BLaER1 treated with 17β-estradiol and CSF1 and Interleukin-3, amounts not matched to agents 10 nM and 100 nM (cell line): ENCODE measurements around the gene TMEM231.
"Not testable (repeated sequence)": the region's sequence is repeated elsewhere in the genome, so short reads cannot be mapped to it uniquely, and the experiment has no call there.

ENCODE experiments used
- H3K27ac ChIP-seq, 11 experiments: shearing (Covaris generic); formaldehyde crosslinking; 2 replicates each; pipeline ENCODE4 v1.8.1; 2022
- H3K27me3 ChIP-seq, 11 experiments: shearing (Covaris generic); formaldehyde crosslinking; 2 replicates each; pipeline ENCODE4 v1.8.1; 2022
- H3K36me3 ChIP-seq, 11 experiments: shearing (Covaris generic); formaldehyde crosslinking; 2 replicates each; pipeline ENCODE4 v1.8.1; 2022
- H3K4me1 ChIP-seq, 10 experiments: shearing (Covaris generic); formaldehyde crosslinking; 2 replicates each; pipeline ENCODE4 v1.8.1; 2022
- H3K4me2 ChIP-seq, 11 experiments: shearing (Covaris generic); formaldehyde crosslinking; 2 replicates each; pipeline ENCODE4 v1.8.1; 2022
- H3K4me3 ChIP-seq, 10 experiments: shearing (Covaris generic); formaldehyde crosslinking; 2 replicates each; pipeline ENCODE4 v1.8.1; 2022
- H3K9ac ChIP-seq, 11 experiments: shearing (Covaris generic); formaldehyde crosslinking; 2 replicates each; pipeline ENCODE4 v1.8.1; 2022
- H3K9me3 ChIP-seq, 11 experiments: shearing (Covaris generic); formaldehyde crosslinking; replicated peaks in 1 of 11; 2 replicates each; pipeline ENCODE4 v1.8.1; 2022
- H4K20me1 ChIP-seq, 11 experiments: shearing (Covaris generic); formaldehyde crosslinking; 2 replicates each; pipeline ENCODE4 v1.8.1; 2022
- Cebpa-rat ChIP-seq, 11 experiments: shearing (Covaris generic); IDR thresholded peaks; 2 replicates each; pipeline ENCODE4 v1.8.1; 2022

TMEM231 gene

DNA sequence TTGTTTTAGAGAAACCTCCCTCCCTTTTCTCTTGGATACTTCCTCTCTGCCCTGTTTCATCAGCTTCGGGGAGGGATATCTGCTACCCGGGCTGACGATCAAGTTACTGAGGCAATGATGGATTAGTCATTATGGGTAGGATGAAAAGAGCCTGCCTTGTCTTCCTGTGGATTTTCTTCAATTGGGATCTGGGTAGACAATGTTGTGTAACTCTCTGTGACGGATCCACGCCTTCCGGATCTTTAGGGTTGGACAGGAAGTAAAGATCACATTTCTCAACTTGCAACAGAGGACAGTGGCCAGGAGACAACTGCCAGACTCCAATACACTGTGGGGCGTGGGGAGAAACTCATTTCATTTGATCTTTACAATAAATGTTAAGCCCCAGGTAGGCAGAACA, 49.5 kb downstream of the TMEM231 start:
- Histone ChIP-seq H4K20me1 (no peaks in the 10 kb centered on the region), H3K27me3 (no peaks in the 10 kb centered on the region), H3K4me2 (peak overlapping the region; percentile 38 to 77 (median 58); a peak in 20 of 22 replicates), H3K9ac (peak overlapping the region in 4 of 11 experiments; percentile 3 to 48 (median 26); a peak in 6 of 22 replicates), H3K27ac (peak overlapping the region in 10 of 11 experiments; percentile 51 to 76 (median 58); a peak in 20 of 22 replicates), H3K4me3 (peak overlapping the region in 5 of 10 experiments; percentile 4 to 26 (median 7); a peak in 5 of 20 replicates), H3K4me1 (peaks cover 30 to 68% (median 54%) of the 10 kb centered on the region in 10 experiments), H3K36me3 (peaks cover 0 to 16% (median 0%) of the 10 kb centered on the region in 11 experiments; a peak in 2 of 22 replicates), H3K9me3 (peaks cover 0 to 69% (median 40%) of the 10 kb centered on the region in 11 experiments; a peak in 16 of 22 replicates)
- peak in 5 of 11 experiments; percentile 42 to 75 (median 69); a peak in 8 of 22 replicates for TF ChIP-seq Cebpa-rat (IDR thresholded peaks at IDR 0.05)

DNA sequence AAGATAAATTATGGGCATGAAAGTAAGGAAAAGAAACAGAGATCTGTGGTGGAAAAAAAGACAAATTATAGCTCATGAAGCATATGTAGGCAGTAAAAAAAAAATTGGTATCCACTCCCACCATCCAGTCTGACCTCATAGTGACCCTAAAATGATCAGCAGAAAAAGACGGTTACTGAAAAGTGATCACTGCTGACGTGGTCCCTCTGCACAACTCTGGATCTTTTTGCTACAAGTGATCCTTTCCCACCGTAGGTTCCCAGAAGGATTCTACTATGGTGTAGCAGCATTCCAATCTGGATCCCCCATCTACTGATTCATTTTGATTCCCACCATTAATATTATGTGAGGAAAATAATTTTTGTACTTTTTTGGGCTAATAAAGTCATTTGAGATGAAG, 49.9 kb downstream of the TMEM231 start:
- H3K27me3 ChIP-seq, result no peaks in the 10 kb centered on the region
- peak overlapping the region in 2 of 10 experiments; percentile 7 to 23; a peak in 3 of 20 replicates for H3K4me3 ChIP-seq
- peaks cover 0 to 16% (median 0%) of the 10 kb centered on the region in 11 experiments; a peak in 2 of 22 replicates for H3K36me3 ChIP-seq
- peak overlapping the region; percentile 38 to 77 (median 58) for H3K4me2 ChIP-seq
- peak overlapping the region in 10 of 11 experiments; percentile 51 to 76 (median 58); a peak in 21 of 22 replicates for H3K27ac ChIP-seq
- peaks cover 0 to 73% (median 41%) of the 10 kb centered on the region in 11 experiments; a peak in 16 of 22 replicates for H3K9me3 ChIP-seq
- H3K4me1 ChIP-seq, result peaks cover 30 to 68% (median 54%) of the 10 kb centered on the region in 10 experiments
- H3K9ac ChIP-seq, result peak overlapping the region in 5 of 11 experiments; percentile 3 to 27 (median 21); a peak in 6 of 22 replicates
- H4K20me1 ChIP-seq, result no peaks in the 10 kb centered on the region
- no peak for TF ChIP-seq Cebpa-rat (IDR thresholded peaks at IDR 0.05)

DNA sequence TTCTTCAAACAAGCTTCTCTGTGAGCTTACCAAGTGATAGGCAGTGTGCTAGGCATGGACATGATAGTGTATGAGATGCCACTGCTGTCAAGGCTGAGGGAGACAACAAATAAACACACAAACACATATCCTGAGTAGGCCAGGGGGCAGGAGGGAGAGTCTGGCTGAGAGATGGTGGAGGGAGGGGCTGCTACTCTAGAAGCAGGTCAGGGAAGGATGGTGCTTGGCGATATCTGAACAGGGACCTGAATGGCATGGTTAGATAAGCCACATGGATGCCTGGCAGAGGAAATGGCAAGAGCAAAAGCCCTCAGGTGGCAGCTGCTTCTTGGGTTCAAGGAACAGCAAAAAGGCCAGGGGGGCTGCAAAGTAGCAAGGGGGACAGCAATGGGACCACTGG, 52.3 kb downstream of the TMEM231 start:
- TF ChIP-seq Cebpa-rat (IDR thresholded peaks at IDR 0.05), result no peak

DNA sequence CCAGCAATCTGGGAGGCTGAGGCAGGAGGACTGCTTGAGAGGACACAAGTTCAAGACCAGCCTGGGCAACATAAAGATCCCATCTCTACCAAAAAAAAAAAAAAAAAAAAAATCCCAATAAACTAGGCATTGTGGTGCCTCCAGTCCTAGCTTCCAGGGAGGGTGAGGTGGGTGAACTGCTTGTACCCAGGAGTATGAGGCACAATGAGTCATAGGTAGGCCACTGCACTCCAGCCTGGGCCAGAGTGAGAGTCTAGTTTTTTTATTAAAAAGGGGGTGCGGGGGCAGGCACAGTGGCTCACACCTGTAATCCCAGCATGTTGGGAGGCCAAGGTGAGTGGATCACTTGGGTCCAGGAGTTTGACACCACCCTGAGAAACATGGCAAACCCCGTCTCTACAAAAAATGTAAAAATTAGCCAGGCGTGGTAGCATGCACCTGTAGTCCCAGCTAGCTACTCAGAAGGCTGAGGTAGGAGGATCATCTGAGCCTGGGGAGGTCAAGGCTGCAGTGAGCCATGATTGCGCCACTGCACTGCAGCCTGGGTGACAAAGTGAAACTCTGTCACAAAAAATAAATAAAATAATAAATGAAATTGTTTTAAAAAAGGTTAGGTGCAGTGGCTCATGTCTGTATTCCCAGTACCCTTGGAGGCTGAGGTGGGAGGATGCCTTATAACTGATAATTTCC, 53.0 kb downstream of the TMEM231 start:
- Histone ChIP-seq H3K36me3 (peaks cover 0 to 16% (median 0%) of the 10 kb centered on the region in 11 experiments; a peak in 2 of 22 replicates), H3K27me3 (no peaks in the 10 kb centered on the region), H4K20me1 (no peaks in the 10 kb centered on the region), H3K9ac (no peak overlapping the region), H3K27ac (no peak overlapping the region), H3K9me3 (peaks cover 0 to 57% (median 35%) of the 10 kb centered on the region in 11 experiments; a peak in 16 of 22 replicates), H3K4me1 (peaks cover 21 to 73% (median 52%) of the 10 kb centered on the region in 10 experiments), H3K4me3 (no peak overlapping the region), H3K4me2 (peak overlapping the region in 6 of 11 experiments; percentile 7 to 58 (median 51); a peak in 12 of 22 replicates)
- TF ChIP-seq Cebpa-rat (IDR thresholded peaks at IDR 0.05), result no peak

More for the DNA sequence above, 52.3 kb downstream of the TMEM231 start:
- H3K36me3 ChIP-seq, result peaks cover 0 to 16% (median 0%) of the 10 kb centered on the region in 11 experiments; a peak in 2 of 22 replicates
- peak overlapping the region in 7 of 11 experiments; percentile 7 to 58 (median 51); a peak in 10 of 22 replicates for H3K4me2 ChIP-seq
- peaks cover 0 to 64% (median 43%) of the 10 kb centered on the region in 11 experiments; a peak in 16 of 22 replicates for H3K9me3 ChIP-seq
- H3K4me1 ChIP-seq, result peaks cover 21 to 66% (median 52%) of the 10 kb centered on the region in 10 experiments
- H3K4me3 ChIP-seq, result peak overlapping the region in 2 of 10 experiments; percentile 14 to 20; a peak in 2 of 20 replicates
- H3K27me3 ChIP-seq, result no peaks in the 10 kb centered on the region
- no peak overlapping the region for H3K9ac ChIP-seq
- H3K27ac ChIP-seq, result no peak overlapping the region
- no peaks in the 10 kb centered on the region for H4K20me1 ChIP-seq

DNA sequence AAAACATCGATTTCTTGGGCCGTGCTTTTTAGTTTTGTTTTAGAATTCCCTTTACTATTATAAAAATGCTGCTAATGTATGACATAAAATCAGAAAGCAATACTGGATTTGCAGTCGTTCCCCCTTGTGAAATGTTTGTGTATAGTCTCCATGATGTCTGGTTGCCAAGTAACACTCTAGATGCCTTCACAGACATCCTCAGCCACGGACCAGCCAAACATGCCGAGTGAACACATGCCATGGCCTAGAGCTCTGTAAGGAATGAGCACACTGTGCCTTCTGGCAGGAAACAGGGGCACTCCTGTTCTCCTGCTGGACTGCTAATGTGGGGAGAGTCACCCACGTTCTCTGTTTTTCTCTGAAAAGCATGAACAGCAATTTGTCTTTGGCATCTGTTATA, 54.2 kb downstream of the TMEM231 start:
- H3K36me3 ChIP-seq, H3K27ac ChIP-seq, H3K27me3 ChIP-seq, H4K20me1 ChIP-seq, H3K9ac ChIP-seq, H3K4me2 ChIP-seq, H3K4me3 ChIP-seq: not testable (repeated sequence)
- Histone ChIP-seq H3K9me3 (peaks cover 0 to 45% (median 23%) of the 10 kb centered on the region in 11 experiments; a peak in 12 of 22 replicates), H3K4me1 (peaks cover 15 to 72% (median 41%) of the 10 kb centered on the region in 10 experiments)

DNA sequence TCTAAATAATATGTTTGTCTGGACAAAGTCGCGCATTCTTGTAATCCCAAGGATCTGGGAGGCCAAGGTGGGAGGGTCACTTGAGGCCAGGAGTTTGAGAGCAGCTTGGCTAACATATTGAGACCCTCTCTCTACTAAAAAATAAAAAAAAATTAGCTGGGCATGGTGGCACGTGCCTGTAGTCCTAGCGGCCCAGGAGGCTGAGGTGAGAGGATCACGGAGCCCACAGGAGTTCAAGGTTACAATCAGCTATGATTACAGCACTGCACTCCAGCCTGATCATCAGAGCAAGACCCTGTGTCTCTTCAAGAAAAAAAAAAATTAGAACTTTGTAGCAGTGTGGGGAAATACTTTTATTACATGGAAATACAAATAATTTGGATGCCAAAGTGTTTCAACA, 54.7 kb downstream of the TMEM231 start:
- peaks cover 12 to 72% (median 37%) of the 10 kb centered on the region in 10 experiments for H3K4me1 ChIP-seq
- H3K27me3 ChIP-seq, result no peaks in the 10 kb centered on the region
- 0 out of 22 replicates have a peak, but pooled peaks cover 0 to 5% (median 0%) of the 10 kb centered on the region in 11 experiments for H3K36me3 ChIP-seq
- H3K4me3 ChIP-seq, result no peak overlapping the region
- H3K4me2 ChIP-seq, result peak overlapping the region in 2 of 11 experiments; percentile 8 to 10; a peak in 1 of 22 replicates
- no peak for TF ChIP-seq Cebpa-rat (IDR thresholded peaks at IDR 0.05)
- no peak overlapping the region for H3K9ac ChIP-seq
- peaks cover 0 to 40% (median 19%) of the 10 kb centered on the region in 11 experiments; a peak in 11 of 22 replicates for H3K9me3 ChIP-seq
- no peak overlapping the region for H3K27ac ChIP-seq
- no peaks in the 10 kb centered on the region for H4K20me1 ChIP-seq

DNA sequence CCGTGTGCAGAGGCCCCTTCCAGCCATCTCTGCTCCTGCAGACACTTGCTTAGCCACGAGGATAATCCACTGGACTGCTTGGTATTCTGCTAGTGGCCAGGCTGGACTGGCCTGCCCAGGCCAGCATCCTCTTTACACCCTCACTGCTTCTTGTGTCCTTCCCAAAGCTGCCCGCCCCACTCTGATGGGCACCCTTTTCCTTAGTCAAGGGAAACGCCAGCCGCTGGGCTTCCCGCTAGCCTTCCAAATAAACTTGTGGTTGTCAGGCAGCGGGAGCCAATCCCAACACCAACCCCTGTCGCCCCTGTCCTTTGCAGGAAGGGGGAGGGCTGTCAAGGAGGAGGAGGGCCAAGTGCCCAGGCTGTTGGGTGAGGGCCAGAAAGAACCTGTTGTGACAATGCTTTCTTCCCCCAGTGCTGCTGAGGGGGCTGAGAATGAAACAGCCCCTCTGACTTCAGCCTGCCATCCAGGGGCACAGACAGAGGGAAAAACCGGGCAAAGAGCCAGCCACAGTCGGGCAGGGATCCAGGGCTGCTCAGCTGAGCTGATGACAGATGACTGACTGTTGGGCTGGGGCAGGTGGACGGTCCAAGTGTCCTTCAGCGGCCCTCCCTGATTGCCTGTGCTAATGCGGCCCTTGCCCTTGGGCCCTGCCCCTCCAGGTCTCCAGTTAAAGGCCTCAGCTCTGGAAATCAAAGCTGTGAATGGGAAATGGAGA, 57.3 kb downstream of the TMEM231 start:
- not testable (repeated sequence) for H3K4me3 ChIP-seq, H3K27ac ChIP-seq, H4K20me1 ChIP-seq, H3K36me3 ChIP-seq, H3K9ac ChIP-seq
- Histone ChIP-seq H3K9me3 (peaks cover 0 to 27% (median 14%) of the 10 kb centered on the region in 11 experiments; a peak in 10 of 22 replicates), H3K4me1 (peaks cover 11 to 68% (median 41%) of the 10 kb centered on the region in 10 experiments; a peak in 18 of 20 replicates), H3K4me2 (peak overlapping the region in 3 of 11 experiments; percentile 15 to 24 (median 18); a peak in 3 of 22 replicates), H3K27me3 (peaks cover 0 to 16% (median 0%) of the 10 kb centered on the region in 11 experiments; a peak in 4 of 22 replicates)

DNA sequence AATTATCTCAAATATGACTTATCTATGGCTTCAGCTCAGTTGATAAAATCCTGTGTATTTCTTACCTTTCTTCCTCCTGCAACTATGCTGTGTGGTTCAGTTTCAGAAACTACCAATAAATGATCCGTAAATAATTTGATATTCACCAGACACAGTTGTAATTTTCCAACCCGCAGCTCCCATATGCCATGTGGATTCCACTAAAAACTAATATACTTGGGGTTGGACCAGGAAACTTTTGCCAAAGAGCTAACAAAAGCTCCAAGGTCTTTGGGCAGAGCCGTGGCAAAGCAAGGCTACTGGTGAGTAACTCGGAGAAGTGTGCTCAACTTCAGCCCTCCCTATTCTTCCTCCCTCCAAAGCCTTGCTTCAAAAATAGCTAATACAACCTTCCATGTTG, 58.5 kb downstream of the TMEM231 start:
- H3K4me2 ChIP-seq, result no peak overlapping the region
- no peak overlapping the region for H3K27ac ChIP-seq
- H3K36me3 ChIP-seq, result no peaks in the 10 kb centered on the region
- TF ChIP-seq Cebpa-rat (IDR thresholded peaks at IDR 0.05), result no peak
- H3K9me3 ChIP-seq, result peaks cover 0 to 15% (median 10%) of the 10 kb centered on the region in 11 experiments; a peak in 8 of 22 replicates
- no peak overlapping the region for H3K4me3 ChIP-seq
- H4K20me1 ChIP-seq, result no peaks in the 10 kb centered on the region
- peaks cover 0 to 16% (median 0%) of the 10 kb centered on the region in 11 experiments; a peak in 4 of 22 replicates for H3K27me3 ChIP-seq
- H3K9ac ChIP-seq, result no peak overlapping the region
- peaks cover 23 to 68% (median 43%) of the 10 kb centered on the region in 10 experiments for H3K4me1 ChIP-seq
